HepG2 (cell line): ENCODE data around the gene SEBOX. TPM values are rescaled to one million over a fixed set of nuclear protein-coding genes. Genes with fewer than 3 reads are reported as not detected.

Source experiments
- CEBPB ChIP-seq: IDR thresholded peaks from 2 replicates; pipeline ENCODE4 v1.6.1; 2011; ENCODE audit warnings: low read depth, low read length, improper control_type of control experiment, borderline replicate concordance
- DMAP1 ChIP-seq: IDR thresholded peaks from 2 replicates; pipeline ENCODE4 v1.6.1; 2016
- ELF1 ChIP-seq: sonication (generic); formaldehyde crosslinking; IDR thresholded peaks from 2 replicates; pipeline ENCODE4 v1.4.0; 2020; ENCODE audit warnings: missing genetic modification reagents
- HNF1B ChIP-seq: sonication (generic); formaldehyde crosslinking; IDR thresholded peaks from 2 replicates; pipeline ENCODE4 v1.5.1; 2020; ENCODE audit warnings: mild to moderate bottlenecking, moderate library complexity, missing genetic modification reagents
- MAF1 ChIP-seq: sonication (generic); formaldehyde crosslinking; IDR thresholded peaks from 2 replicates; pipeline ENCODE4 v1.5.0; 2020; ENCODE audit warnings: missing genetic modification reagents, borderline replicate concordance
- MAFK ChIP-seq, 2 experiments: IDR thresholded peaks in 1 of 2; conservative IDR thresholded peaks in 1 of 2; 2 replicates each; pipeline ENCODE4 v1.6.1; 2011; ENCODE audit warnings: improper control_type of control experiment in 2 of 2, low read length in 2 of 2
- MIXL1 ChIP-seq: IDR thresholded peaks from 2 replicates; pipeline ENCODE4 v1.6.1; 2016
- MYNN ChIP-seq: sonication (generic); formaldehyde crosslinking; IDR thresholded peaks from 2 replicates; pipeline ENCODE4 v1.4.0; 2020; ENCODE audit warnings: mild to moderate bottlenecking, low read depth, missing genetic modification reagents
- NFIB ChIP-seq: sonication (generic); formaldehyde crosslinking; IDR thresholded peaks from 2 replicates; pipeline ENCODE4 v1.9.0; 2021; ENCODE audit warnings: missing genetic modification reagents, mild to moderate bottlenecking, borderline replicate concordance
- NFYB ChIP-seq: sonication (generic); formaldehyde crosslinking; IDR thresholded peaks from 2 replicates; pipeline ENCODE4 v1.4.0; 2020; ENCODE audit warnings: missing genetic modification reagents
- PCBP2 ChIP-seq: fragments of 200-400 bp; formaldehyde crosslinking; optimal IDR thresholded peaks from 2 replicates; pipeline ENCODE3; 2018; ENCODE audit warnings: low read length, low read depth; ENCODE audit not compliant: poor library complexity, severe bottlenecking
- PHF21A ChIP-seq: sonication (generic); formaldehyde crosslinking; IDR thresholded peaks from 2 replicates; pipeline ENCODE4 v1.5.0; 2020; ENCODE audit warnings: mild to moderate bottlenecking, missing genetic modification reagents
- SP1 ChIP-seq, 2 experiments: fragments of 450-650 bp in 1 of 2; sonication (generic) in 1 of 2; formaldehyde crosslinking in 1 of 2; IDR thresholded peaks; 2 replicates each; pipeline versions ENCODE4 v1.4.0 to v1.6.1; 2016 to 2020; ENCODE audit warnings: missing genetic modification reagents in 1 of 2
- TARDBP ChIP-seq: sonication (generic); formaldehyde crosslinking; IDR thresholded peaks from 2 replicates; pipeline ENCODE4 v1.8.0; 2022; ENCODE audit warnings: mild to moderate bottlenecking, missing genetic modification reagents
- TBP ChIP-seq: sonication (generic); formaldehyde crosslinking; IDR thresholded peaks from 2 replicates; pipeline ENCODE4 v1.5.0; 2020; ENCODE audit warnings: missing genetic modification reagents
- ZC3H4 ChIP-seq: sonication (generic); formaldehyde crosslinking; IDR thresholded peaks from 2 replicates; pipeline ENCODE4 v1.4.0; 2020; ENCODE audit warnings: missing genetic modification reagents, borderline replicate concordance
- ZNF350 ChIP-seq: sonication (generic); formaldehyde crosslinking; IDR thresholded peaks from 2 replicates; pipeline ENCODE4 v1.4.0; 2020; ENCODE audit warnings: mild to moderate bottlenecking, low read depth, missing genetic modification reagents, borderline replicate concordance
- ZNF354B ChIP-seq: sonication (generic); formaldehyde crosslinking; IDR thresholded peaks from 2 replicates; pipeline ENCODE4 v1.8.0; 2022; ENCODE audit warnings: mild to moderate bottlenecking, missing genetic modification reagents
- ZNF362 ChIP-seq: sonication (generic); formaldehyde crosslinking; IDR thresholded peaks from 2 replicates; pipeline ENCODE4 v1.4.0; 2020; ENCODE audit warnings: missing genetic modification reagents, mild to moderate bottlenecking, borderline replicate concordance
- ZNF468 ChIP-seq: sonication (generic); formaldehyde crosslinking; IDR thresholded peaks from 2 replicates; pipeline ENCODE4 v1.8.0; 2022; ENCODE audit warnings: mild to moderate bottlenecking, moderate library complexity, missing genetic modification reagents
- polyA plus RNA-seq, 8 experiments: library from polyadenylated mRNA; depleted of rRNA in 3 of 8; stranded (reverse) in 7 of 8; unstranded in 1 of 8; fragments of >200 nt; fragmentation: Illumina TruSeq in 4 of 8; extraction: Trizol in 4 of 8; gene quantifications; 2 replicates each; pipeline versions ENCODE4 v1.2.1 to v1.2.3, GENCODE V29; 2011 to 2016; ENCODE audit warnings: low read depth in 4 of 8, missing spikeins in 1 of 8, mixed read lengths in 1 of 8; ENCODE audit not compliant: insufficient read depth in 1 of 8
- total RNA-seq, 5 experiments: library from RNA; depleted of rRNA; stranded (reverse); fragments of >200 nt; fragmentation: Illumina TruSeq; extraction: Trizol; gene quantifications; 2 replicates each; pipeline ENCODE4 v1.2.3, GENCODE V29; 2016; ENCODE audit warnings: low read depth in 1 of 5
- TF ChIP-seq, protein P1 (sequence below): sonication (generic); formaldehyde crosslinking; IDR thresholded peaks from 2 replicates; pipeline ENCODE4 v1.8.0; 2022; ENCODE audit warnings: missing genetic modification reagents, mild to moderate bottlenecking, inconsistent platforms, borderline replicate concordance
- TF ChIP-seq, protein P2 (sequence below), 2 experiments: IDR thresholded peaks; 2 replicates each; pipeline ENCODE4 v1.6.1; 2011 to 2012; ENCODE audit warnings: low read length in 2 of 2, borderline replicate concordance in 1 of 2, low read depth in 1 of 2, mild to moderate bottlenecking in 1 of 2, moderate library complexity in 1 of 2

SEBOX gene
- total and polyA plus RNA-seq, 2 of the 13 experiments (the other 11 are each of a cell fraction or from before 2014, with no cell fraction given) = not detected

- no peak for TF ChIP-seq TBP (CRISPR knock-in tag)
- no peak for TF ChIP-seq SP1 (IDR thresholded peaks at IDR 0.05)
- TF ChIP-seq SP1 (CRISPR knock-in tag; IDR thresholded peaks at IDR 0.05) = no peak
- no peak for TF ChIP-seq NFYB
- no peak for TF ChIP-seq PCBP2
- TF ChIP-seq DMAP1 (CRISPR knock-in tag) = 0 out of 2 replicates have a peak, but pooled peaks have one; percentile 21
- TF ChIP-seq CEBPB = no peak
- no peak for TF ChIP-seq ZC3H4 (CRISPR knock-in tag)
- no peak for TF ChIP-seq MYNN (CRISPR knock-in tag)
- TF ChIP-seq, protein P1, sequence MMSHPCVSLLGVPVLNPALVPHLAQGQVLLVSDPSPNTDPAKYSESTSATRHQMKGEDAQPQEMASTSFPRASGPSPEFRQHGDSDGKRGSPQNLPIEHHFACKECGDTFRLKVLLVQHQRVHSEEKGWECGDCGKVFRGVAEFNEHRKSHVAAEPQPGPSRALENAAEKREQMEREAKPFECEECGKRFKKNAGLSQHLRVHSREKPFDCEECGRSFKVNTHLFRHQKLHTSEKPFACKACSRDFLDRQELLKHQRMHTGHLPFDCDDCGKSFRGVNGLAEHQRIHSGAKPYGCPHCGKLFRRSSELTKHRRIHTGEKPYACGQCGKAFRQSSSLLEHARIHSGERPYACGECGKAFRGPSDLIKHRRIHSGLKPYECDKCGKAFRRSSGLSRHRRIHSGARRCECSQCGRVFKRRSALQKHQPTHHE (CRISPR knock-in tag) = no peak
- TF ChIP-seq ZNF354B (CRISPR knock-in tag) = no peak
- TF ChIP-seq ZNF362 (CRISPR knock-in tag) = no peak
- TF ChIP-seq TARDBP (CRISPR knock-in tag) = no peak; the same call in 1 of the 2 replicates
- TF ChIP-seq MAF1 (CRISPR knock-in tag) = no peak
- peak; percentile 22; the same call in 1 of the 2 replicates for TF ChIP-seq HNF1B
- TF ChIP-seq MIXL1 (CRISPR knock-in tag) = peak; percentile 58; the same call in 1 of the 2 replicates
- TF ChIP-seq ZNF350 (CRISPR knock-in tag) = no peak
- peak; percentile 51; the same call in 1 of the 2 replicates for TF ChIP-seq PHF21A (CRISPR knock-in tag)
- no peak for TF ChIP-seq ELF1 (CRISPR knock-in tag)
- TF ChIP-seq MAFK (conservative IDR thresholded peaks at IDR 0.05 in 1 of 2, IDR thresholded peaks at IDR 0.05 in 1 of 2; ENCODE audit: low read length in 2 of 2) = no peak
- no peak for TF ChIP-seq NFIB (CRISPR knock-in tag)
- TF ChIP-seq, protein P2, sequence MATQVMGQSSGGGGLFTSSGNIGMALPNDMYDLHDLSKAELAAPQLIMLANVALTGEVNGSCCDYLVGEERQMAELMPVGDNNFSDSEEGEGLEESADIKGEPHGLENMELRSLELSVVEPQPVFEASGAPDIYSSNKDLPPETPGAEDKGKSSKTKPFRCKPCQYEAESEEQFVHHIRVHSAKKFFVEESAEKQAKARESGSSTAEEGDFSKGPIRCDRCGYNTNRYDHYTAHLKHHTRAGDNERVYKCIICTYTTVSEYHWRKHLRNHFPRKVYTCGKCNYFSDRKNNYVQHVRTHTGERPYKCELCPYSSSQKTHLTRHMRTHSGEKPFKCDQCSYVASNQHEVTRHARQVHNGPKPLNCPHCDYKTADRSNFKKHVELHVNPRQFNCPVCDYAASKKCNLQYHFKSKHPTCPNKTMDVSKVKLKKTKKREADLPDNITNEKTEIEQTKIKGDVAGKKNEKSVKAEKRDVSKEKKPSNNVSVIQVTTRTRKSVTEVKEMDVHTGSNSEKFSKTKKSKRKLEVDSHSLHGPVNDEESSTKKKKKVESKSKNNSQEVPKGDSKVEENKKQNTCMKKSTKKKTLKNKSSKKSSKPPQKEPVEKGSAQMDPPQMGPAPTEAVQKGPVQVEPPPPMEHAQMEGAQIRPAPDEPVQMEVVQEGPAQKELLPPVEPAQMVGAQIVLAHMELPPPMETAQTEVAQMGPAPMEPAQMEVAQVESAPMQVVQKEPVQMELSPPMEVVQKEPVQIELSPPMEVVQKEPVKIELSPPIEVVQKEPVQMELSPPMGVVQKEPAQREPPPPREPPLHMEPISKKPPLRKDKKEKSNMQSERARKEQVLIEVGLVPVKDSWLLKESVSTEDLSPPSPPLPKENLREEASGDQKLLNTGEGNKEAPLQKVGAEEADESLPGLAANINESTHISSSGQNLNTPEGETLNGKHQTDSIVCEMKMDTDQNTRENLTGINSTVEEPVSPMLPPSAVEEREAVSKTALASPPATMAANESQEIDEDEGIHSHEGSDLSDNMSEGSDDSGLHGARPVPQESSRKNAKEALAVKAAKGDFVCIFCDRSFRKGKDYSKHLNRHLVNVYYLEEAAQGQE (IDR thresholded peaks at IDR 0.05; ENCODE audit: borderline replicate concordance in 1 of 2, low read depth in 1 of 2, low read length in 2 of 2) = no peak
- TF ChIP-seq ZNF468 = no peak
Measured at GRCh38 chr17:28346746-28347246, 18.2 kb downstream of the SEBOX start (continued).
